Measurements from ENCODE around the gene CPED1.

- TF ChIP-seq ZNF423 (tag by site-specific recombination; IDR thresholded peaks at IDR 0.05) (no peak), CTCF (tag by site-specific recombination; IDR thresholded peaks at IDR 0.05) (no peak), ZNF274 (IDR thresholded peaks at IDR 0.05; ENCODE audit: low read length) (no peak), ZNF274 (tag by site-specific recombination; IDR thresholded peaks at IDR 0.05; ENCODE audit: borderline replicate concordance) (no peak), ZNF518A (tag by site-specific recombination; conservative IDR thresholded peaks at IDR 0.05; ENCODE audit: low read depth) (no peak), MZF1 (tag by site-specific recombination; IDR thresholded peaks at IDR 0.05; ENCODE audit: borderline replicate concordance) (no peak), ZNF248 (tag by site-specific recombination; IDR thresholded peaks at IDR 0.05) (no peak), ZBTB20 (tag by site-specific recombination; IDR thresholded peaks at IDR 0.05) (no peak), ZNF558 (tag by site-specific recombination; IDR thresholded peaks at IDR 0.05) (no peak), REST (tag by site-specific recombination; IDR thresholded peaks at IDR 0.05) (no peak), ELK4 (IDR thresholded peaks at IDR 0.05; ENCODE audit: borderline replicate concordance, low read depth, low read length) (no peak)
Measured at GRCh38 chr7:121153411-121153810, 164.9 kb downstream of the CPED1 start.
